ENCODE measurements around the gene MYO1D. TPM values are rescaled to one million over a fixed set of nuclear protein-coding genes. Genes with fewer than 3 reads are reported as not detected.

MYO1D gene
- total and polyA plus RNA-seq, 2 donors (not counting 1 experiment from before 2014, with no cell fraction given) = 5.4 to 26.7 TPM

DNA sequence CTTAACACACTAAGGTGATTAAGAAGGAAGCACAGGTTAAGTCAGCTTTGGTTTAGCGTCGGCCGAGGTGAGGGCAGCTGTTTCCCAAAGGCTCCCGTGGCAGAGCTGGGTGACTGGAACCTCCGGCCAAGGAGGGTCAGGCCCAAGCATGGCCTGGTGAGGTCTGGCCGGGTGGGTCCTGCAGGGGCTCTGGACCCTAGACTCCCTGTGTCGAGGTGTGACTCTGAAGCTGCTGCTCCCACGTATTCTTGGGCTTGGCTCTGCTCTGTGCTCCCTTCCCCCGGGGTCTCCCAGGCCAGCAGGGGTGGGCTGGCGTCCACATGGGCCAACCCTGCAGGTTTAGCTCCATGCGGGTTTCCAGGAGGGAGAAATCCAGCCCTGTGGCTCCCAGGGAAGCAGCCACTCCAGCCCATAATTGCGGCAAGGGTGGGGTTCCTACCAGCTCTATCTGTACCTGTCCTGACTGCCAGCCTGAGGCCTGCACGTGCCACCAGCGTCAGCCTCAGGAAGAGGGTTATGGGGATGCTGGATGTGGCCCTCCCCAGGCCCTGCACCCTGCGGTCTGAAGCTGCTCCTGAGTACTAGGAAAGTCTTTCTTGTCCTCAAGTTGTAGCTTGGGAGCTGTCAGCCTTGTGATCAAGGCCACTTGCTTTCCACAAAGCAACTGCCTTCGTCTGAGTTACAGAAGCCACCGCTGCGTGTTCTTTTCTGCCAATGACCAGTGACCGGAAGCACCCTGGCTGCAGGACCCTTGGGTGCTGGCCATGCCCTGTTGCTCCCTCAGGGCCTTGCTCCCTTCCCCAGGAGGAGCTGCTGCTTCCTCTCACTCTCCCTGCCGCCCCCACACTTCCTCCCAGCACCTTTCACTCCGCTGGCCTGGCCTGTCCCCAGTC lies 385.3 kb downstream of the MYO1D start:
- peaks cover 76% of the 10 kb centered on the region for H3K4me1 Mint-ChIP-seq
- peak overlapping the region; percentile 30 to 78 for H3K27ac ChIP-seq (ENCODE audit: low read length in 2 of 2)
- H3K36me3 ChIP-seq (replicated peaks in 1 of 2; ENCODE audit: control extremely low read depth in 1 of 2, control insufficient read depth in 1 of 2, extremely low read depth in 1 of 2, insufficient read depth in 2 of 2, low read length in 1 of 2) = peaks cover 0 to 12% of the 10 kb centered on the region in 2 experiments
- peak overlapping the region; percentile 22 for H3K9ac ChIP-seq (ENCODE audit: low read length)
- no peaks in the 10 kb centered on the region for H3K27me3 Mint-ChIP-seq
- DNase-seq (no peak), ATAC-seq (ENCODE audit: low read depth) (no peak)
- CTCF ChIA-PET = interaction anchor here (0.7 to 10.2 kb wide), 9 partner anchors 8 to 126 kb away, joined by 3 to 74 read pairs (median 5); partner anchors contain the start of gene PSMD11
- H3K27me3 ChIP-seq (replicated peaks in 1 of 4; ENCODE audit: control extremely low read depth in 1 of 4, control insufficient read depth in 3 of 4, insufficient read depth in 4 of 4, low read length in 3 of 4) = no peaks in the 10 kb centered on the region
- H3K9me3 Mint-ChIP-seq (ENCODE audit: insufficient read depth) = no peaks in the 10 kb centered on the region
- peaks cover 81 to 88% of the 10 kb centered on the region in 2 donors for H3K4me1 ChIP-seq (ENCODE audit: control insufficient read depth in 2 of 2, insufficient read depth in 2 of 2, low read length in 2 of 2)
- TF ChIP-seq, protein P1, sequence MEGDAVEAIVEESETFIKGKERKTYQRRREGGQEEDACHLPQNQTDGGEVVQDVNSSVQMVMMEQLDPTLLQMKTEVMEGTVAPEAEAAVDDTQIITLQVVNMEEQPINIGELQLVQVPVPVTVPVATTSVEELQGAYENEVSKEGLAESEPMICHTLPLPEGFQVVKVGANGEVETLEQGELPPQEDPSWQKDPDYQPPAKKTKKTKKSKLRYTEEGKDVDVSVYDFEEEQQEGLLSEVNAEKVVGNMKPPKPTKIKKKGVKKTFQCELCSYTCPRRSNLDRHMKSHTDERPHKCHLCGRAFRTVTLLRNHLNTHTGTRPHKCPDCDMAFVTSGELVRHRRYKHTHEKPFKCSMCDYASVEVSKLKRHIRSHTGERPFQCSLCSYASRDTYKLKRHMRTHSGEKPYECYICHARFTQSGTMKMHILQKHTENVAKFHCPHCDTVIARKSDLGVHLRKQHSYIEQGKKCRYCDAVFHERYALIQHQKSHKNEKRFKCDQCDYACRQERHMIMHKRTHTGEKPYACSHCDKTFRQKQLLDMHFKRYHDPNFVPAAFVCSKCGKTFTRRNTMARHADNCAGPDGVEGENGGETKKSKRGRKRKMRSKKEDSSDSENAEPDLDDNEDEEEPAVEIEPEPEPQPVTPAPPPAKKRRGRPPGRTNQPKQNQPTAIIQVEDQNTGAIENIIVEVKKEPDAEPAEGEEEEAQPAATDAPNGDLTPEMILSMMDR (IDR thresholded peaks at IDR 0.05) = no peak
- no peak for TF ChIP-seq EZH2 (IDR thresholded peaks at IDR 0.05; ENCODE audit: borderline replicate concordance, insufficient read depth, low read depth, low read length, poor library complexity, severe bottlenecking)
- peaks cover 48% of the 10 kb centered on the region for H3K79me2 ChIP-seq (ENCODE audit: control insufficient read depth, insufficient read depth, low read length)
- H3K9me3 ChIP-seq (ENCODE audit: control extremely low read depth in 1 of 3, control insufficient read depth in 2 of 3, insufficient read depth in 1 of 3, low read length in 2 of 3) = peaks cover 0 to 5% (median 0%) of the 10 kb centered on the region in 3 donors
- H3K4me3 ChIP-seq (ENCODE audit: control extremely low read depth in 1 of 5, extremely low read depth in 1 of 5, insufficient read depth in 1 of 5, low read depth in 2 of 5, low read length in 4 of 5) = peak overlapping the region in 2 of 5 experiments; percentile 12 to 22
- intact Hi-C loops (cut with micrococcal nuclease) = no loop called here
- WGBS (ENCODE audit: insufficient coverage) = 60% methylated on average over 21 of the region's 21 CpGs
- peak overlapping the region; percentile 96 for H3K4me2 ChIP-seq (replicated peaks; ENCODE audit: low read depth, low read length, poor library complexity, severe bottlenecking)
- peak overlapping the region; percentile 45 for H2AFZ ChIP-seq (ENCODE audit: insufficient read depth, low read depth, low read length, poor library complexity, severe bottlenecking)
- H4K20me1 ChIP-seq (ENCODE audit: control insufficient read depth, insufficient read depth, low read length, poor library complexity, severe bottlenecking) = peaks cover 11% of the 10 kb centered on the region
- POLR2A ChIA-PET = interaction anchor here (0.6 to 2.5 kb wide), 3 partner anchors 32 to 173 kb away, joined by 4 to 9 read pairs (median 4); no protein-coding TSS in a partner anchor
- peak overlapping the region; percentile 77 for H3K4me3 Mint-ChIP-seq
- peak overlapping the region; percentile 90 for H3K27ac Mint-ChIP-seq
